Stimulated activated CD8-positive, alpha-beta memory T cell treated with anti-CD3 and anti-CD28 coated beads, Interleukin-15, amount 100 ng/mL, for 48 hours (primary cell): ENCODE measurements around the gene OR5K2.

Source experiments
- DNase-seq, 2 donors: peaks; one replicate each; pipeline ENCODE4 v3.0.0-alpha.2; 2020; ENCODE audit warnings: low read depth in 2 of 2

OR5K2 gene

GRCh38 chr3:98497381-98497780, at the start of gene OR5K2:
TSS of gene OR5K2 (plus strand) at chr3:98497681. CDS start at chr3:98497681, 0 bp downstream.
- no peak for DNase-seq

GRCh38 chr3:98449606-98450193, 47.8 kb upstream of the OR5K2 start:
- DNase-seq = no peak

GRCh38 chr3:98450372-98450771, 47.1 kb upstream of the OR5K2 start:
- DNase-seq = no peak

- DNase-seq = no peak
Observed at GRCh38 chr3:98453827-98454226, 43.7 kb upstream of the OR5K2 start.

- DNase-seq = no peak
Observed at GRCh38 chr3:98454929-98455328, 42.6 kb upstream of the OR5K2 start.

- no peak for DNase-seq
Observed at GRCh38 chr3:98457543-98457942, 39.9 kb upstream of the OR5K2 start.

GRCh38 chr3:98460220-98460619, 37.3 kb upstream of the OR5K2 start:
- no peak for DNase-seq

- DNase-seq = no peak
Observed at GRCh38 chr3:98462901-98463300, 34.6 kb upstream of the OR5K2 start, which contains the start of gene OR5K1. TSS of gene OR5K1 (plus strand) at chr3:98463201. CDS start at chr3:98469577, 6,376 bp downstream.

GRCh38 chr3:98482717-98483482, 14.6 kb upstream of the OR5K2 start:
- DNase-seq = no peak

- DNase-seq = no peak
Observed at GRCh38 chr3:98483626-98484025, 13.9 kb upstream of the OR5K2 start.

GRCh38 chr3:98500019-98500418, 2.5 kb downstream of the OR5K2 start:
- DNase-seq = no peak

- no peak for DNase-seq
Observed at GRCh38 chr3:98501270-98501669, 3.8 kb downstream of the OR5K2 start.

GRCh38 chr3:98501863-98502576, 4.5 kb downstream of the OR5K2 start:
- no peak for DNase-seq

- DNase-seq = no peak
Observed at GRCh38 chr3:98504539-98504938, 7.1 kb downstream of the OR5K2 start.

GRCh38 chr3:98508582-98508981, 11.1 kb downstream of the OR5K2 start:
- no peak for DNase-seq

- DNase-seq = no peak
Observed at GRCh38 chr3:98512576-98512975, 15.1 kb downstream of the OR5K2 start.

GRCh38 chr3:98513091-98513511, 15.6 kb downstream of the OR5K2 start:
- DNase-seq = no peak

- DNase-seq = no peak
Observed at GRCh38 chr3:98513736-98514135, 16.3 kb downstream of the OR5K2 start.

GRCh38 chr3:98514948-98515347, 17.5 kb downstream of the OR5K2 start:
- DNase-seq = no peak

GRCh38 chr3:98518816-98519215, 21.3 kb downstream of the OR5K2 start:
- DNase-seq = no peak

GRCh38 chr3:98519351-98519750, 21.9 kb downstream of the OR5K2 start:
- DNase-seq = no peak

- peak in 1 of 2 donors; percentile 56 for DNase-seq
Observed at GRCh38 chr3:98521897-98522543, 24.5 kb downstream of the OR5K2 start.
